ENCODE measurements around the gene NOLC1. TPM values are rescaled to one million over a fixed set of nuclear protein-coding genes. Genes with fewer than 3 reads are reported as not detected.

The NOLC1 gene
- total and polyA plus RNA-seq, 2 of the 13 experiments (the other 11 are each of a cell fraction or from before 2014, with no cell fraction given), result 50.6 to 81.0 TPM

- TF ChIP-seq HMGXB4 (CRISPR knock-in tag; IDR thresholded peaks at IDR 0.05; ENCODE audit: borderline replicate concordance in 1 of 2, low read depth in 1 of 2), result peak in 1 of 2 experiments; percentile 22; a peak in 1 of 4 replicates
- no peak; the same call in 1 of the 2 replicates for TF ChIP-seq ZNF441 (CRISPR knock-in tag; IDR thresholded peaks at IDR 0.05; ENCODE audit: borderline replicate concordance)
- no peak for TF ChIP-seq BRCA1 (CRISPR knock-in tag; IDR thresholded peaks at IDR 0.05)
- TF ChIP-seq ARID5B (CRISPR knock-in tag; IDR thresholded peaks at IDR 0.05), result no peak
- TF ChIP-seq ZSCAN31 (CRISPR knock-in tag; IDR thresholded peaks at IDR 0.05; ENCODE audit: low read depth), result 0 out of 2 replicates have a peak, but pooled peaks have one; percentile 3
- no peak for TF ChIP-seq ZNF235 (CRISPR knock-in tag; IDR thresholded peaks at IDR 0.05; ENCODE audit: borderline replicate concordance)
- TF ChIP-seq SP1 (IDR thresholded peaks at IDR 0.05), result no peak
- no peak for TF ChIP-seq SP1 (CRISPR knock-in tag; IDR thresholded peaks at IDR 0.05)
- TF ChIP-seq ZNF121 (CRISPR knock-in tag; IDR thresholded peaks at IDR 0.05), result no peak
- no peak for TF ChIP-seq SOX5 (CRISPR knock-in tag; IDR thresholded peaks at IDR 0.05; ENCODE audit: borderline replicate concordance)
- TF ChIP-seq MZF1 (CRISPR knock-in tag; IDR thresholded peaks at IDR 0.05; ENCODE audit: borderline replicate concordance), result no peak
- TF ChIP-seq ZBTB2 (CRISPR knock-in tag; IDR thresholded peaks at IDR 0.05; ENCODE audit: low read depth), result no peak
- TF ChIP-seq ZC3H13 (CRISPR knock-in tag; IDR thresholded peaks at IDR 0.05), result peak; percentile 48; the same call in 1 of the 2 replicates
- TF ChIP-seq ZNF777 (CRISPR knock-in tag; IDR thresholded peaks at IDR 0.05), result peak; percentile 45
- TF ChIP-seq ZNF788 (CRISPR knock-in tag; IDR thresholded peaks at IDR 0.05; ENCODE audit: borderline replicate concordance), result no peak
- TF ChIP-seq ZNF557 (CRISPR knock-in tag; IDR thresholded peaks at IDR 0.05), result no peak
- TF ChIP-seq CBX1 (IDR thresholded peaks at IDR 0.05; ENCODE audit: low read depth), result no peak
- TF ChIP-seq ZKSCAN8 (CRISPR knock-in tag; IDR thresholded peaks at IDR 0.05; ENCODE audit: borderline replicate concordance), result no peak
- TF ChIP-seq HNF1B (CRISPR knock-in tag; IDR thresholded peaks at IDR 0.05), result peak; percentile 62; the same call in 1 of the 2 replicates
- TF ChIP-seq FOXJ3 (CRISPR knock-in tag; IDR thresholded peaks at IDR 0.05; ENCODE audit: borderline replicate concordance), result peak; percentile 42; the same call in 1 of the 2 replicates
- TF ChIP-seq MAFK (conservative IDR thresholded peaks at IDR 0.05 in 1 of 2, IDR thresholded peaks at IDR 0.05 in 1 of 2; ENCODE audit: low read length in 2 of 2), result no peak
These were observed 18.6 kb upstream of the NOLC1 start (continued) for GRCh38 chr10:102133373-102134195.

All from HepG2 (cell line).